Measurements from ENCODE around the gene STK10. TPM values are rescaled to one million over a fixed set of nuclear protein-coding genes. Genes with fewer than 3 reads are reported as not detected.

Gene STK10
- total RNA-seq, 1 donor from 2014 or later, result 66.2 TPM

GRCh38 chr5:172117977-172118701 lies 69.9 kb downstream of the STK10 start:
- H3K4me3 Mint-ChIP-seq (ENCODE audit: unreplicated experiment), result no peak overlapping the region
- DNase-seq (ENCODE audit: extremely low spot score, unreplicated experiment), result no peak
- peaks cover 26% of the 10 kb centered on the region for H3K4me1 Mint-ChIP-seq (ENCODE audit: unreplicated experiment)
- H3K27ac Mint-ChIP-seq (ENCODE audit: unreplicated experiment), result no peak overlapping the region
- peaks cover 18% of the 10 kb centered on the region for H3K36me3 Mint-ChIP-seq (ENCODE audit: unreplicated experiment)
- no peaks in the 10 kb centered on the region for H3K9me3 Mint-ChIP-seq (ENCODE audit: unreplicated experiment)
- TF ChIP-seq CTCF (IDR thresholded peaks at IDR 0.05), result no peak
- H3K27me3 Mint-ChIP-seq (ENCODE audit: unreplicated experiment), result no peaks in the 10 kb centered on the region

- Mint-ChIP-seq H3K4me1 (ENCODE audit: unreplicated experiment) (peaks cover 46% of the 10 kb centered on the region), H3K4me3 (ENCODE audit: unreplicated experiment) (no peak overlapping the region), H3K27me3 (ENCODE audit: unreplicated experiment) (no peaks in the 10 kb centered on the region), H3K27ac (ENCODE audit: unreplicated experiment) (no peak overlapping the region), H3K36me3 (ENCODE audit: unreplicated experiment) (peaks cover 18% of the 10 kb centered on the region), H3K9me3 (ENCODE audit: unreplicated experiment) (no peaks in the 10 kb centered on the region)
- no peak for DNase-seq (ENCODE audit: extremely low spot score, unreplicated experiment)
- TF ChIP-seq CTCF (IDR thresholded peaks at IDR 0.05), result no peak
These were observed 72.5 kb downstream of the STK10 start for GRCh38 chr5:172115541-172115982.

- Mint-ChIP-seq H3K4me3 (ENCODE audit: unreplicated experiment) (no peak overlapping the region), H3K4me1 (ENCODE audit: unreplicated experiment) (peaks cover 53% of the 10 kb centered on the region), H3K27me3 (ENCODE audit: unreplicated experiment) (no peaks in the 10 kb centered on the region), H3K27ac (ENCODE audit: unreplicated experiment) (peak overlapping the region; percentile 59), H3K9me3 (ENCODE audit: unreplicated experiment) (no peaks in the 10 kb centered on the region), H3K36me3 (ENCODE audit: unreplicated experiment) (peaks cover 18% of the 10 kb centered on the region)
- no peak for TF ChIP-seq CTCF (IDR thresholded peaks at IDR 0.05)
- DNase-seq (ENCODE audit: extremely low spot score, unreplicated experiment), result no peak
These were observed 73.1 kb downstream of the STK10 start for GRCh38 chr5:172114875-172115422.

GRCh38 chr5:172113036-172113435 lies 75.0 kb downstream of the STK10 start:
- no peak for TF ChIP-seq CTCF (IDR thresholded peaks at IDR 0.05)
- H3K27me3 Mint-ChIP-seq (ENCODE audit: unreplicated experiment), result no peaks in the 10 kb centered on the region

GRCh38 chr5:172111852-172112225 lies 76.2 kb downstream of the STK10 start:
- H3K4me1 Mint-ChIP-seq (ENCODE audit: unreplicated experiment), result peaks cover 75% of the 10 kb centered on the region
- DNase-seq (ENCODE audit: extremely low spot score, unreplicated experiment), result no peak
- no peaks in the 10 kb centered on the region for H3K27me3 Mint-ChIP-seq (ENCODE audit: unreplicated experiment)
- no peaks in the 10 kb centered on the region for H3K9me3 Mint-ChIP-seq (ENCODE audit: unreplicated experiment)
- H3K27ac Mint-ChIP-seq (ENCODE audit: unreplicated experiment), result peak overlapping the region; percentile 78
- H3K4me3 Mint-ChIP-seq (ENCODE audit: unreplicated experiment), result no peak overlapping the region
- H3K36me3 Mint-ChIP-seq (ENCODE audit: unreplicated experiment), result peaks cover 19% of the 10 kb centered on the region
- no peak for TF ChIP-seq CTCF (IDR thresholded peaks at IDR 0.05)

More at GRCh38 chr5:172113036-172113435, 75.0 kb downstream of the STK10 start:
- Mint-ChIP-seq H3K27ac (ENCODE audit: unreplicated experiment) (peak overlapping the region; percentile 76), H3K9me3 (ENCODE audit: unreplicated experiment) (no peaks in the 10 kb centered on the region), H3K4me1 (ENCODE audit: unreplicated experiment) (peaks cover 64% of the 10 kb centered on the region), H3K36me3 (ENCODE audit: unreplicated experiment) (peaks cover 19% of the 10 kb centered on the region), H3K4me3 (ENCODE audit: unreplicated experiment) (no peak overlapping the region)
- DNase-seq (ENCODE audit: extremely low spot score, unreplicated experiment), result no peak
